WTC11 (cell line): ENCODE measurements around the gene PRR23E.

Source experiments
- SP1 ChIP-seq: sonication (generic); formaldehyde crosslinking; conservative IDR thresholded peaks from 2 replicates; pipeline ENCODE4 v1.8.1; 2022; ENCODE audit warnings: missing genetic modification reagents
- TF ChIP-seq, protein P1 (sequence below): fragments of 200-600 bp; IDR thresholded peaks from 2 replicates; pipeline ENCODE4 v1.8.0; 2022; ENCODE audit warnings: antibody characterized with exemption
- TF ChIP-seq, protein P2 (sequence below): sonication (generic); formaldehyde crosslinking; conservative IDR thresholded peaks from 2 replicates; pipeline ENCODE4 v1.8.1; 2023; ENCODE audit warnings: mild to moderate bottlenecking, low read depth, missing genetic modification reagents, moderate library complexity
- TF ChIP-seq, protein P3 (sequence below): sonication (generic); formaldehyde crosslinking; IDR thresholded peaks from 2 replicates; pipeline ENCODE4 v1.8.0; 2023; ENCODE audit warnings: missing genetic modification reagents, mild to moderate bottlenecking, borderline replicate concordance

DNA sequence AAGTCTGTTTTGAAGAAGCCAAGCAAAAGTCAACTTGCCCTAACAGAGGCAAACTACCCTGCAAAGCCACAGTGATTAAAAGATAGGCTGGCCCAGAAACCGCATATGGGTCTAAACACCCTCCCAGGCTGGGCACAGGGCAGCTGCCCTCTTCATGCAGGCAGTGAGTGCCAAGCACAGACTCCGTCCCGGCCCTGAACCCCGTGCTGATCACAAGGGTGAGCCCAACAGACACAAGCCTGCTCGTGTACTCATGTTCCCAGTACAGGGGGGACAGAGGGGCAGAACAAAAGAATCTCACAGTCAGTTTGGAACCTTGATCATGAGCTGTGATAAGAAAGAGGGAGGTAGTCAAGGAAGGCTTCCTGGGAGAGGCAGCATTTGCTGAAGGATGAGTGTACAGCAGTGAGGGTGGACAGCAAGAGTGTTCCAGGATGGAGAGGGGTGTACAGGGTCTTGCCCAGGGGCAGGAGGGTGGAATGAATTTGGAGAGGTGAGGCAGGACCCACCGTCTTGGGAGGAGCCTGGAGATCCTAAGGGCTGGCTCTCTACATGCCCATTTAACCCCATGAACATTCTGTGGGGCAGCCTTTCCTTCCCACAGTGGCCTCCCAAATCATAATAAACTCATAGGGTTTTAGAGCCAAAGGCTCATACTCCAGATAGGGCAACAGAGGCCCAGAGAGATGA is 43.2 kb upstream of the PRR23E start:
- TF ChIP-seq, protein P1, sequence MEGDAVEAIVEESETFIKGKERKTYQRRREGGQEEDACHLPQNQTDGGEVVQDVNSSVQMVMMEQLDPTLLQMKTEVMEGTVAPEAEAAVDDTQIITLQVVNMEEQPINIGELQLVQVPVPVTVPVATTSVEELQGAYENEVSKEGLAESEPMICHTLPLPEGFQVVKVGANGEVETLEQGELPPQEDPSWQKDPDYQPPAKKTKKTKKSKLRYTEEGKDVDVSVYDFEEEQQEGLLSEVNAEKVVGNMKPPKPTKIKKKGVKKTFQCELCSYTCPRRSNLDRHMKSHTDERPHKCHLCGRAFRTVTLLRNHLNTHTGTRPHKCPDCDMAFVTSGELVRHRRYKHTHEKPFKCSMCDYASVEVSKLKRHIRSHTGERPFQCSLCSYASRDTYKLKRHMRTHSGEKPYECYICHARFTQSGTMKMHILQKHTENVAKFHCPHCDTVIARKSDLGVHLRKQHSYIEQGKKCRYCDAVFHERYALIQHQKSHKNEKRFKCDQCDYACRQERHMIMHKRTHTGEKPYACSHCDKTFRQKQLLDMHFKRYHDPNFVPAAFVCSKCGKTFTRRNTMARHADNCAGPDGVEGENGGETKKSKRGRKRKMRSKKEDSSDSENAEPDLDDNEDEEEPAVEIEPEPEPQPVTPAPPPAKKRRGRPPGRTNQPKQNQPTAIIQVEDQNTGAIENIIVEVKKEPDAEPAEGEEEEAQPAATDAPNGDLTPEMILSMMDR: no peak
- TF ChIP-seq, protein P2, sequence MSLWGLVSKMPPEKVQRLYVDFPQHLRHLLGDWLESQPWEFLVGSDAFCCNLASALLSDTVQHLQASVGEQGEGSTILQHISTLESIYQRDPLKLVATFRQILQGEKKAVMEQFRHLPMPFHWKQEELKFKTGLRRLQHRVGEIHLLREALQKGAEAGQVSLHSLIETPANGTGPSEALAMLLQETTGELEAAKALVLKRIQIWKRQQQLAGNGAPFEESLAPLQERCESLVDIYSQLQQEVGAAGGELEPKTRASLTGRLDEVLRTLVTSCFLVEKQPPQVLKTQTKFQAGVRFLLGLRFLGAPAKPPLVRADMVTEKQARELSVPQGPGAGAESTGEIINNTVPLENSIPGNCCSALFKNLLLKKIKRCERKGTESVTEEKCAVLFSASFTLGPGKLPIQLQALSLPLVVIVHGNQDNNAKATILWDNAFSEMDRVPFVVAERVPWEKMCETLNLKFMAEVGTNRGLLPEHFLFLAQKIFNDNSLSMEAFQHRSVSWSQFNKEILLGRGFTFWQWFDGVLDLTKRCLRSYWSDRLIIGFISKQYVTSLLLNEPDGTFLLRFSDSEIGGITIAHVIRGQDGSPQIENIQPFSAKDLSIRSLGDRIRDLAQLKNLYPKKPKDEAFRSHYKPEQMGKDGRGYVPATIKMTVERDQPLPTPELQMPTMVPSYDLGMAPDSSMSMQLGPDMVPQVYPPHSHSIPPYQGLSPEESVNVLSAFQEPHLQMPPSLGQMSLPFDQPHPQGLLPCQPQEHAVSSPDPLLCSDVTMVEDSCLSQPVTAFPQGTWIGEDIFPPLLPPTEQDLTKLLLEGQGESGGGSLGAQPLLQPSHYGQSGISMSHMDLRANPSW (CRISPR knock-in tag): no peak
- TF ChIP-seq, protein P3, sequence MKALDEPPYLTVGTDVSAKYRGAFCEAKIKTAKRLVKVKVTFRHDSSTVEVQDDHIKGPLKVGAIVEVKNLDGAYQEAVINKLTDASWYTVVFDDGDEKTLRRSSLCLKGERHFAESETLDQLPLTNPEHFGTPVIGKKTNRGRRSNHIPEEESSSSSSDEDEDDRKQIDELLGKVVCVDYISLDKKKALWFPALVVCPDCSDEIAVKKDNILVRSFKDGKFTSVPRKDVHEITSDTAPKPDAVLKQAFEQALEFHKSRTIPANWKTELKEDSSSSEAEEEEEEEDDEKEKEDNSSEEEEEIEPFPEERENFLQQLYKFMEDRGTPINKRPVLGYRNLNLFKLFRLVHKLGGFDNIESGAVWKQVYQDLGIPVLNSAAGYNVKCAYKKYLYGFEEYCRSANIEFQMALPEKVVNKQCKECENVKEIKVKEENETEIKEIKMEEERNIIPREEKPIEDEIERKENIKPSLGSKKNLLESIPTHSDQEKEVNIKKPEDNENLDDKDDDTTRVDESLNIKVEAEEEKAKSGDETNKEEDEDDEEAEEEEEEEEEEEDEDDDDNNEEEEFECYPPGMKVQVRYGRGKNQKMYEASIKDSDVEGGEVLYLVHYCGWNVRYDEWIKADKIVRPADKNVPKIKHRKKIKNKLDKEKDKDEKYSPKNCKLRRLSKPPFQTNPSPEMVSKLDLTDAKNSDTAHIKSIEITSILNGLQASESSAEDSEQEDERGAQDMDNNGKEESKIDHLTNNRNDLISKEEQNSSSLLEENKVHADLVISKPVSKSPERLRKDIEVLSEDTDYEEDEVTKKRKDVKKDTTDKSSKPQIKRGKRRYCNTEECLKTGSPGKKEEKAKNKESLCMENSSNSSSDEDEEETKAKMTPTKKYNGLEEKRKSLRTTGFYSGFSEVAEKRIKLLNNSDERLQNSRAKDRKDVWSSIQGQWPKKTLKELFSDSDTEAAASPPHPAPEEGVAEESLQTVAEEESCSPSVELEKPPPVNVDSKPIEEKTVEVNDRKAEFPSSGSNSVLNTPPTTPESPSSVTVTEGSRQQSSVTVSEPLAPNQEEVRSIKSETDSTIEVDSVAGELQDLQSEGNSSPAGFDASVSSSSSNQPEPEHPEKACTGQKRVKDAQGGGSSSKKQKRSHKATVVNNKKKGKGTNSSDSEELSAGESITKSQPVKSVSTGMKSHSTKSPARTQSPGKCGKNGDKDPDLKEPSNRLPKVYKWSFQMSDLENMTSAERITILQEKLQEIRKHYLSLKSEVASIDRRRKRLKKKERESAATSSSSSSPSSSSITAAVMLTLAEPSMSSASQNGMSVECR (CRISPR knock-in tag): no peak
- no peak for TF ChIP-seq SP1 (CRISPR knock-in tag)
